ENCODE data around the gene SH2D6. TPM values are rescaled to one million over a fixed set of nuclear protein-coding genes. Genes with fewer than 3 reads are reported as not detected.

Gene SH2D6
- total RNA-seq, 2 experiments from 2014 or later = 0.77 to 0.96 TPM

GRCh38 chr2:85429213-85429923, 10.9 kb downstream of the SH2D6 start:
- ATAC-seq = peak; percentile 27
- Mint-ChIP-seq H3K9me3 (no peaks in the 10 kb centered on the region), H3K4me3 (no peak overlapping the region), H3K36me3 (ENCODE audit: low read depth) (no peaks in the 10 kb centered on the region), H3K27ac (no peak overlapping the region), H3K27me3 (no peaks in the 10 kb centered on the region), H3K4me1 (ENCODE audit: low read depth) (peaks cover 10% of the 10 kb centered on the region)
- TF ChIP-seq, protein P1, sequence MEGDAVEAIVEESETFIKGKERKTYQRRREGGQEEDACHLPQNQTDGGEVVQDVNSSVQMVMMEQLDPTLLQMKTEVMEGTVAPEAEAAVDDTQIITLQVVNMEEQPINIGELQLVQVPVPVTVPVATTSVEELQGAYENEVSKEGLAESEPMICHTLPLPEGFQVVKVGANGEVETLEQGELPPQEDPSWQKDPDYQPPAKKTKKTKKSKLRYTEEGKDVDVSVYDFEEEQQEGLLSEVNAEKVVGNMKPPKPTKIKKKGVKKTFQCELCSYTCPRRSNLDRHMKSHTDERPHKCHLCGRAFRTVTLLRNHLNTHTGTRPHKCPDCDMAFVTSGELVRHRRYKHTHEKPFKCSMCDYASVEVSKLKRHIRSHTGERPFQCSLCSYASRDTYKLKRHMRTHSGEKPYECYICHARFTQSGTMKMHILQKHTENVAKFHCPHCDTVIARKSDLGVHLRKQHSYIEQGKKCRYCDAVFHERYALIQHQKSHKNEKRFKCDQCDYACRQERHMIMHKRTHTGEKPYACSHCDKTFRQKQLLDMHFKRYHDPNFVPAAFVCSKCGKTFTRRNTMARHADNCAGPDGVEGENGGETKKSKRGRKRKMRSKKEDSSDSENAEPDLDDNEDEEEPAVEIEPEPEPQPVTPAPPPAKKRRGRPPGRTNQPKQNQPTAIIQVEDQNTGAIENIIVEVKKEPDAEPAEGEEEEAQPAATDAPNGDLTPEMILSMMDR (IDR thresholded peaks at IDR 0.05) = no peak
- ChIA-PET POLR2A (interaction anchor here (0.7 to 24.1 kb wide), 7 partner anchors 9 to 167 kb away, joined by 3 to 382 read pairs (median 4); partner anchors contain the start of gene MAT2A), CTCF (interaction anchor here (0.8 to 3.4 kb wide), 4 partner anchors 9 to 123 kb away, joined by 3 to 25 read pairs (median 8); no protein-coding TSS in a partner anchor)
- no peak for DNase-seq
- intact Hi-C loops (cut with micrococcal nuclease) = no loop called here

GRCh38 chr2:85429924-85430289, 11.4 kb downstream of the SH2D6 start:
- CTCF ChIA-PET = interaction anchor here (0.8 to 3.4 kb wide), 2 partner anchors 10 to 122 kb away, joined by 3 to 25 read pairs; no protein-coding TSS in a partner anchor
- Mint-ChIP-seq H3K27ac (no peak overlapping the region), H3K4me1 (ENCODE audit: low read depth) (peaks cover 10% of the 10 kb centered on the region), H3K36me3 (ENCODE audit: low read depth) (no peaks in the 10 kb centered on the region), H3K4me3 (no peak overlapping the region), H3K27me3 (no peaks in the 10 kb centered on the region), H3K9me3 (no peaks in the 10 kb centered on the region)
- no peak for ATAC-seq
- intact Hi-C loops (cut with micrococcal nuclease) = no loop called here
- POLR2A ChIA-PET = interaction anchor here (0.9 to 24.1 kb wide), 4 partner anchors 8 to 112 kb away, joined by 3 to 382 read pairs (median 10); partner anchors contain the start of gene MAT2A
- TF ChIP-seq, protein P1 (IDR thresholded peaks at IDR 0.05) = no peak
- DNase-seq = no peak

GRCh38 chr2:85430752-85431569, 12.4 kb downstream of the SH2D6 start:
- no peaks in the 10 kb centered on the region for H3K9me3 Mint-ChIP-seq
- TF ChIP-seq, protein P1 (IDR thresholded peaks at IDR 0.05) = no peak

DNA sequence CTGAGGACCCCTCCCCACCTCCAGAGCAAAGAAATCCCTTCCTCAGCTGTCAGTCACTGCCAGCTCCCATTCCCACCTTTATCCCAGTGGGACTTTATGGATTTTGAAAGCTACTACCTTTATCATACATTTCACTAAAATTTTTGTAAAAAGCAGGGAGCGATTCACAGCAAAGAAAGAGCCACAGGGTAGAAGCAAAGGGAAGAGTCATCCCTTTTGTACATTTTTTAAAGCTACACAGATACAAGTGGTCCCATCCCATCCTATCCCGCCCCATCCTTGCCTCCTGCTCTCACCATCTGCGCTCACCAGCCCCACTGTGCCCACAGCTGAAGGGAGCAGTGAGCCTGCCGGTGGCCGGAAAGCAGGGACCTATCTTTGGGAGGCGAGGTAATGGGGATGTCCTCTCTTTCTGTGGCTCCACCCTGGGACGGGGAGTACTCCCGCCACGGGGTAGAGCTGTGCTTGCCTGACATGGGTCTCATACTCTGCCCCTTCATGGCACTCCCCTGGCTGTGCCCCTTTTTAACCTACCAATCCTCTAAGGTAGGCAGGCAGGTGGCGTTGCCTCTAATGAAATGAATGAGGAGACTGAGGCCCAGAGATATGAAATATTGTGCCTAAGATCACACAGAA, 13.2 kb downstream of the SH2D6 start:
- no peak for ATAC-seq
- CTCF ChIA-PET = interaction anchor here (0.7 to 0.9 kb wide), 2 partner anchors 11 to 120 kb away, joined by 3 to 4 read pairs; no protein-coding TSS in a partner anchor

More at GRCh38 chr2:85430752-85431569, 12.4 kb downstream of the SH2D6 start:
- Mint-ChIP-seq H3K4me1 (ENCODE audit: low read depth) (peaks cover 10% of the 10 kb centered on the region), H3K36me3 (ENCODE audit: low read depth) (no peaks in the 10 kb centered on the region), H3K4me3 (no peak overlapping the region), H3K27me3 (no peaks in the 10 kb centered on the region), H3K27ac (no peak overlapping the region)
- intact Hi-C loops (cut with micrococcal nuclease) = no loop called here
- no peak for DNase-seq
- ChIA-PET CTCF (interaction anchor here (3.4 kb wide), 1 partner anchor 11 kb away, joined by 25 read pairs; no protein-coding TSS in a partner anchor), POLR2A (interaction anchor here (0.9 to 24.1 kb wide), 3 partner anchors 12 to 111 kb away, joined by 3 to 382 read pairs (median 3); partner anchors contain the start of gene MAT2A)
- ATAC-seq = no peak

More for the DNA sequence above, 13.2 kb downstream of the SH2D6 start:
- H3K27me3 Mint-ChIP-seq = no peaks in the 10 kb centered on the region
- H3K27ac Mint-ChIP-seq = no peak overlapping the region
- H3K4me3 Mint-ChIP-seq = no peak overlapping the region
- no peaks in the 10 kb centered on the region for H3K36me3 Mint-ChIP-seq (ENCODE audit: low read depth)
- intact Hi-C loops (cut with micrococcal nuclease) = no loop called here
- peaks cover 10% of the 10 kb centered on the region for H3K4me1 Mint-ChIP-seq (ENCODE audit: low read depth)
- no peaks in the 10 kb centered on the region for H3K9me3 Mint-ChIP-seq
- TF ChIP-seq, protein P1 (IDR thresholded peaks at IDR 0.05) = no peak
- DNase-seq = no peak
- POLR2A ChIA-PET = interaction anchor here (0.9 to 24.1 kb wide), 2 partner anchors 13 to 110 kb away, joined by 3 to 382 read pairs; partner anchors contain the start of gene MAT2A
